Lower leg skin (tissue), 4 donors: ENCODE data around the gene STAB1. TPM values are rescaled to one million over a fixed set of nuclear protein-coding genes. Genes with fewer than 3 reads are reported as not detected.

Experiments
- DNase-seq, 2 donors: peaks; one replicate each; pipeline ENCODE4 v3.0.0-alpha.2; 2019; ENCODE audit warnings: low spot score in 2 of 2
- H3K4me3 ChIP-seq: fragments of 200-600 bp; sonication (generic); 2 replicates; pipeline ENCODE4 v1.5.1; 2017; ENCODE audit warnings: mild to moderate bottlenecking, low read depth; ENCODE audit not compliant: poor library complexity, severe bottlenecking
- CTCF ChIP-seq, 3 donors: fragments of 450-650 bp; IDR thresholded peaks; one replicate each; pipeline ENCODE4 v1.5.1; 2016; ENCODE audit warnings: antibody characterized with exemption in 3 of 3, mild to moderate bottlenecking in 3 of 3, moderate library complexity in 2 of 3
- POLR2A ChIP-seq, 2 donors: fragments of 450-650 bp; IDR thresholded peaks; one replicate each; pipeline ENCODE4 v1.6.1; 2016 to 2017; ENCODE audit warnings: antibody characterized with exemption in 2 of 2, mild to moderate bottlenecking in 1 of 2, moderate library complexity in 1 of 2
- WGBS, 2 donors: methylation state at CpG; one replicate each; pipeline ENCODE4 v1.1.5; 2018; 5-methylcytosine and 5-hydroxymethylcytosine counted together
- intact Hi-C: fragments of 100-400 bp; cut with DNase I; formaldehyde crosslinking; loops from one replicate; pipeline ENCODE4 v1.15.0; 2023; ENCODE audit warnings: low total_unique reads
- total RNA-seq, 4 donors: library from RNA; depleted of rRNA; stranded (reverse); fragments of >200 nt; gene quantifications; one replicate each; pipeline ENCODE4 v1.1.0, GENCODE V29; 2016

Gene STAB1
- total RNA-seq, 4 donors from 2014 or later: 10.1 to 23.9 (median 12.1) TPM

- TF ChIP-seq POLR2A (IDR thresholded peaks at IDR 0.05): no peak
- TF ChIP-seq CTCF (IDR thresholded peaks at IDR 0.05): no peak
- intact Hi-C loops: no loop called here
- no peak for DNase-seq
- no peak overlapping the region for H3K4me3 ChIP-seq
- 86 to 88% methylated on average over 24 to 27 of the region's 27 CpGs for whole genome bisulfite sequencing, 2 donors
Observed at GRCh38 chr3:52506266-52506966, 11.3 kb downstream of the STAB1 start.

GRCh38 chr3:52507359-52507758, 12.2 kb downstream of the STAB1 start:
- no peak for DNase-seq

GRCh38 chr3:52509753-52510328, 14.7 kb downstream of the STAB1 start:
- DNase-seq: no peak
- 66 to 81% methylated on average over 11 of the region's 12 CpGs for WGBS, 2 donors
- intact Hi-C loops: no loop called here
- TF ChIP-seq CTCF (IDR thresholded peaks at IDR 0.05) (no peak), POLR2A (IDR thresholded peaks at IDR 0.05) (no peak)
- no peak overlapping the region for H3K4me3 ChIP-seq

More at GRCh38 chr3:52507359-52507758, 12.2 kb downstream of the STAB1 start:
- intact Hi-C loops: no loop called here
- TF ChIP-seq POLR2A (IDR thresholded peaks at IDR 0.05) (no peak), CTCF (IDR thresholded peaks at IDR 0.05) (no peak)
- no peak overlapping the region for H3K4me3 ChIP-seq
- WGBS, 2 donors: 78 to 87% methylated on average over 5 of the region's 5 CpGs

GRCh38 chr3:52511509-52511908, 16.4 kb downstream of the STAB1 start:
- TF ChIP-seq POLR2A (IDR thresholded peaks at IDR 0.05): no peak
- no peak for TF ChIP-seq CTCF (IDR thresholded peaks at IDR 0.05)
- intact Hi-C loops: no loop called here
- no peak overlapping the region for H3K4me3 ChIP-seq
- DNase-seq: no peak
- WGBS, 2 donors: 80 to 90% methylated on average over 7 of the region's 7 CpGs

GRCh38 chr3:52512105-52512504, 17.0 kb downstream of the STAB1 start:
- intact Hi-C loops: no loop called here

More at GRCh38 chr3:52512105-52512504, 17.0 kb downstream of the STAB1 start:
- no peak for DNase-seq
- no peak overlapping the region for H3K4me3 ChIP-seq
- TF ChIP-seq POLR2A (IDR thresholded peaks at IDR 0.05) (no peak), CTCF (IDR thresholded peaks at IDR 0.05) (no peak)
- WGBS, 2 donors: 71 to 79% methylated on average over 8 of the region's 8 CpGs
